Esophagus muscularis mucosa (tissue), 4 donors: ENCODE results near the gene SLC24A4. TPM values are rescaled to one million over a fixed set of nuclear protein-coding genes. Genes with fewer than 3 reads are reported as not detected.

Source experiments
- DNase-seq: peaks from one replicate; pipeline ENCODE4 v3.0.0-alpha.2; 2017; ENCODE audit errors: extremely low spot score
- H3K27ac ChIP-seq, 4 donors: fragments of 200-600 bp; sonication (generic); replicated peaks in 1 of 4; 1 replicate in 3 of 4; 2 replicates in 1 of 4; pipeline ENCODE4 v1.5.1; 2016 to 2019; ENCODE audit warnings: mild to moderate bottlenecking in 1 of 4
- H3K27me3 ChIP-seq, 4 donors: fragments of 200-600 bp; sonication (generic); one replicate each; pipeline versions ENCODE4 v1.5.1 to v1.6.0; 2016 to 2019
- H3K36me3 ChIP-seq, 4 donors: fragments of 200-600 bp; sonication (generic); one replicate each; pipeline ENCODE4 v1.5.1; 2016 to 2019
- H3K4me1 ChIP-seq, 4 donors: fragments of 200-600 bp; sonication (generic); one replicate each; pipeline ENCODE4 v1.5.1; 2016 to 2019
- H3K4me3 ChIP-seq, 4 donors: fragments of 200-600 bp; sonication (generic); 1 replicate in 2 of 4; 2 replicates in 2 of 4; pipeline ENCODE4 v1.5.1; 2016 to 2019; ENCODE audit warnings: mild to moderate bottlenecking in 4 of 4, moderate library complexity in 1 of 4
- H3K9me3 ChIP-seq, 4 donors: fragments of 200-600 bp; sonication (generic); 1 replicate in 3 of 4; 2 replicates in 1 of 4; pipeline ENCODE4 v1.5.1; 2016 to 2019
- EP300 ChIP-seq: sonication (generic); formaldehyde crosslinking; IDR thresholded peaks from one replicate; pipeline ENCODE4 v1.6.1; 2017; ENCODE audit warnings: antibody characterized with exemption
- POLR2A ChIP-seq: fragments of 450-650 bp; IDR thresholded peaks from one replicate; pipeline ENCODE4 v1.6.1; 2017; ENCODE audit warnings: antibody characterized with exemption, moderate library complexity, mild to moderate bottlenecking, low read depth
- POLR2AphosphoS5 ChIP-seq, 2 donors: sonication (generic); formaldehyde crosslinking; IDR thresholded peaks; one replicate each; pipeline ENCODE4 v1.6.1; 2017; ENCODE audit warnings: antibody characterized with exemption in 2 of 2
- WGBS: methylation state at CpG from one replicate; pipeline ENCODE4 v1.1.5; 2018; 5-methylcytosine and 5-hydroxymethylcytosine counted together
- intact Hi-C: fragments of 100-400 bp; cut with DNase I; formaldehyde crosslinking; loops from one replicate; pipeline ENCODE4 v1.15.1; 2023
- total RNA-seq, 4 donors: library from RNA; depleted of rRNA; stranded (reverse); fragments of >200 nt; gene quantifications; one replicate each; pipeline versions ENCODE4 v1.1.0 to v1.2.1, GENCODE V29; 2016
- TF ChIP-seq, protein P1 (sequence below), 3 experiments: fragments of 200-600 bp in 2 of 3; fragments of 450-650 bp in 1 of 3; sonication (generic) in 2 of 3; IDR thresholded peaks; one replicate each; pipeline ENCODE4 v1.5.1; 2017 to 2019; ENCODE audit warnings: antibody characterized with exemption in 3 of 3, mild to moderate bottlenecking in 2 of 3, moderate library complexity in 1 of 3

The SLC24A4 gene
- total RNA-seq, 4 donors from 2014 or later: 1.7 to 2.9 (median 2.1) TPM

DNA sequence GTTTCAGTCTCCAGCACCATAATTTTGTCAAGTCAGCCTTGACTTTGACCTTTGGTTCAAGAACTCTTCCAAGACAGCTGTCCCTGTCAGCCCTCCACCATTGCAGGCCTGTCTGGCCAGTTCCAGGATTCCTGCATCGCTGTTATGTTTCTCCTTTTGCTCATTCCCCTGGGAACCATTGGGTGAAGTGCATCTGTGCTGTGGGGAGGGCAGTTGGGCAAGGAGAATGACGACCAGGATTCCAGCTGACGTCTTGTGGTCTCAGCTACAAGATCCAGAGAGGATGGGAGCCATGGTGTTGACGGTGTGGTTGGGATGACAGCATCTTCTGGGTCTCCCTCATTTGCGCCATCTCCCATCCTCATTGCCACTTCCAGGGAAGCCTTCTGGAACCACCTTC lies 45.9 kb upstream of the SLC24A4 start:
- Histone ChIP-seq H3K4me1 (no peaks in the 10 kb centered on the region), H3K27me3 (peaks cover 0 to 14% (median 0%) of the 10 kb centered on the region in 4 donors), H3K27ac (no peak overlapping the region), H3K36me3 (no peaks in the 10 kb centered on the region), H3K9me3 (peaks cover 0 to 6% (median 0%) of the 10 kb centered on the region in 4 donors), H3K4me3 (no peak overlapping the region)
- 69% methylated on average over 4 of the region's 5 CpGs for WGBS
- intact Hi-C loops: no loop called here
- DNase-seq: no peak
- TF ChIP-seq POLR2AphosphoS5 (IDR thresholded peaks at IDR 0.05) (no peak), POLR2A (no peak), EP300 (no peak)
- TF ChIP-seq, protein P1, sequence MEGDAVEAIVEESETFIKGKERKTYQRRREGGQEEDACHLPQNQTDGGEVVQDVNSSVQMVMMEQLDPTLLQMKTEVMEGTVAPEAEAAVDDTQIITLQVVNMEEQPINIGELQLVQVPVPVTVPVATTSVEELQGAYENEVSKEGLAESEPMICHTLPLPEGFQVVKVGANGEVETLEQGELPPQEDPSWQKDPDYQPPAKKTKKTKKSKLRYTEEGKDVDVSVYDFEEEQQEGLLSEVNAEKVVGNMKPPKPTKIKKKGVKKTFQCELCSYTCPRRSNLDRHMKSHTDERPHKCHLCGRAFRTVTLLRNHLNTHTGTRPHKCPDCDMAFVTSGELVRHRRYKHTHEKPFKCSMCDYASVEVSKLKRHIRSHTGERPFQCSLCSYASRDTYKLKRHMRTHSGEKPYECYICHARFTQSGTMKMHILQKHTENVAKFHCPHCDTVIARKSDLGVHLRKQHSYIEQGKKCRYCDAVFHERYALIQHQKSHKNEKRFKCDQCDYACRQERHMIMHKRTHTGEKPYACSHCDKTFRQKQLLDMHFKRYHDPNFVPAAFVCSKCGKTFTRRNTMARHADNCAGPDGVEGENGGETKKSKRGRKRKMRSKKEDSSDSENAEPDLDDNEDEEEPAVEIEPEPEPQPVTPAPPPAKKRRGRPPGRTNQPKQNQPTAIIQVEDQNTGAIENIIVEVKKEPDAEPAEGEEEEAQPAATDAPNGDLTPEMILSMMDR (IDR thresholded peaks at IDR 0.05): no peak

DNA sequence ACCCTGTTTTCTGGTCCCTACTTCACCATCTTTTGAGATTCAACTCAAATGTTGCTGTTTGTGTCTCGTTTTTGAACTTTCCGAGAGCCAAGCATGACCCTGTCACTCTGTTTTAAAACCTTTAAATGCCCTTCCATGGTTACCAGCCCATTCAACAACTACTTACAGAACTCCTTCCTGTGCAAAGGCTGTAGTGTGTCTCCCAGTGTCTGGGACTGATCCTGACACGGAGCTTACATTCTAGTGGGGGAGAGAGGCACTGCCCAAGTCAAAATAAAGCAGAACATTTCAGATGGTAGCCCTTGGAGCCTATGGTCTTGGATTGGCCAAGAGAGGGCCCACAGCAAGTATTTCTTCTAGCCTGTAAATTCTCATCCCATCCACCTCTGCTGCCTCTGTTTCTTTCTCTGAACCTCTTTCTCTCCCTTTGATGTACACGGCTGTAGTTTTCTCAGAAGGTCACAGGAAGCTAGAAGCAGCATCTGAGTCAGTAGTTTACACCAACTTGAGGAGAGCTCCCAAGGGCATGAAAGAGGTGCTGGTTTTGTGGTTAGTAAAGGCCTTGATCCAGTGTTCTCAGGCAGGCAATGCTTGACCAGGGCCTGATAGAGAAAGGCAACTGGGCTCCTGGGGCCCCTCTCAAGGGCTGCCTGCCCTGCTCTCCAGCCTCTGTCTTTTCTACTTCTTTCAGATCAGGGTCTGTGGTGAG lies 42.3 kb upstream of the SLC24A4 start:
- no peak for DNase-seq
- TF ChIP-seq POLR2A (no peak), POLR2AphosphoS5 (IDR thresholded peaks at IDR 0.05) (no peak), EP300 (no peak)
- TF ChIP-seq, protein P1 (IDR thresholded peaks at IDR 0.05): no peak

DNA sequence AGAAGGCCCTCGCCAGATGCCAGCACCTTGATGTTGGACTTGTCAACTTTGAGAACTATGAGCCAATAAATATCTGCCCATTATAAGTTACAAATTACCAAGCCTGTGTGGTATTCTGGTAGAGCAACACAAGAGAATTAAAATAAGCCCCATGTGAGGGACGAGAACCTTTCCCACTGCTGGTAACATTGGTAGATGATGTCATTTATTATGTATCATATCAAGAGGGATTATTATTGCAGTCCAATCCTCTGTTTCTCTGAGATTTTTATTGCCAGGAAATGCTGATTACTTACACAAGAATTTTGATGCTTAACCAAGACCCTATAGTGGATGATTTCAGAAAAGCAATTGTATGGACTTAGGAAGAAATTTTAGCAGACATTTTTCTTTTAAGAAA lies 40.3 kb upstream of the SLC24A4 start:
- 85% methylated on average over 2 of the region's 2 CpGs for WGBS
- Histone ChIP-seq H3K4me3 (no peak overlapping the region), H3K36me3 (no peaks in the 10 kb centered on the region)

More for the DNA sequence above, 42.3 kb upstream of the SLC24A4 start:
- Histone ChIP-seq H3K36me3 (no peaks in the 10 kb centered on the region), H3K27me3 (peaks cover 0 to 8% (median 0%) of the 10 kb centered on the region in 4 donors), H3K27ac (no peak overlapping the region), H3K4me3 (no peak overlapping the region), H3K9me3 (peaks cover 0 to 6% (median 0%) of the 10 kb centered on the region in 4 donors), H3K4me1 (no peaks in the 10 kb centered on the region)
- intact Hi-C loops: no loop called here
- WGBS: 78% methylated on average over 4 of the region's 4 CpGs

DNA sequence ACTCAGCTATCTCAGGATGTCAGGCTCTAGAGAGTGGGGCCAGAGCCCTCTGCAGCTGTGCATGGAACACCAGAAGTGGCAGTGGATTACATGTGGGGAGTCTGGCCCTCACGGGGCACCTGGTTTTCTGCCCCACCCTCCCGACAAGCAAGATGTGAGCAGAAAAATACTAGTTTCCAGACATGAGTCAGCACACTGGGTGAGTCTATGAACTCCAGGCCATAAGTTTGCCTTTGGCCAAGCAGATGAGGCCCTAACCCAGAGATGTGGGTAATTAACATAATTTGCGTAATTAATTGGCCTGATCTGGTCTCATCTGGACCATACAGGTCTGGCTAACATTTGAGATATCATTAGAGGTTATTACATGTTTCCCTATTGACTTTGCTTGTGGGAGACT lies 37.7 kb upstream of the SLC24A4 start:
- intact Hi-C loops: no loop called here
- no peak for TF ChIP-seq EP300
- TF ChIP-seq, protein P1 (IDR thresholded peaks at IDR 0.05): no peak
- TF ChIP-seq POLR2A: no peak
- TF ChIP-seq POLR2AphosphoS5 (IDR thresholded peaks at IDR 0.05): no peak
- H3K9me3 ChIP-seq: peaks cover 0 to 6% (median 0%) of the 10 kb centered on the region in 4 donors
- no peak for DNase-seq
- H3K27me3 ChIP-seq: peaks cover 0 to 16% (median 0%) of the 10 kb centered on the region in 4 donors
- H3K4me3 ChIP-seq: no peak overlapping the region
- WGBS: 100% methylated on average over 1 of the region's 3 CpGs
- no peaks in the 10 kb centered on the region for H3K36me3 ChIP-seq
- no peaks in the 10 kb centered on the region for H3K4me1 ChIP-seq
- H3K27ac ChIP-seq: no peak overlapping the region

More for the DNA sequence above, 40.3 kb upstream of the SLC24A4 start:
- Histone ChIP-seq H3K4me1 (no peaks in the 10 kb centered on the region), H3K9me3 (peaks cover 0 to 6% (median 0%) of the 10 kb centered on the region in 4 donors), H3K27me3 (peaks cover 0 to 5% (median 0%) of the 10 kb centered on the region in 4 donors), H3K27ac (no peak overlapping the region)
- DNase-seq: no peak
- TF ChIP-seq POLR2A (no peak), EP300 (no peak), POLR2AphosphoS5 (IDR thresholded peaks at IDR 0.05) (no peak)
- TF ChIP-seq, protein P1 (IDR thresholded peaks at IDR 0.05): no peak
- intact Hi-C loops: no loop called here
